GM18502 (cell line): ENCODE measurements around the gene PDCD10.

Experiments
- ATAC-seq: cut with Tn5 transposase; IDR thresholded peaks from one replicate; pipeline ENCODE4 v1.9.1; 2021; ENCODE audit warnings: mild to moderate bottlenecking; ENCODE audit not compliant: unreplicated experiment, poor library complexity

The PDCD10 gene

DNA sequence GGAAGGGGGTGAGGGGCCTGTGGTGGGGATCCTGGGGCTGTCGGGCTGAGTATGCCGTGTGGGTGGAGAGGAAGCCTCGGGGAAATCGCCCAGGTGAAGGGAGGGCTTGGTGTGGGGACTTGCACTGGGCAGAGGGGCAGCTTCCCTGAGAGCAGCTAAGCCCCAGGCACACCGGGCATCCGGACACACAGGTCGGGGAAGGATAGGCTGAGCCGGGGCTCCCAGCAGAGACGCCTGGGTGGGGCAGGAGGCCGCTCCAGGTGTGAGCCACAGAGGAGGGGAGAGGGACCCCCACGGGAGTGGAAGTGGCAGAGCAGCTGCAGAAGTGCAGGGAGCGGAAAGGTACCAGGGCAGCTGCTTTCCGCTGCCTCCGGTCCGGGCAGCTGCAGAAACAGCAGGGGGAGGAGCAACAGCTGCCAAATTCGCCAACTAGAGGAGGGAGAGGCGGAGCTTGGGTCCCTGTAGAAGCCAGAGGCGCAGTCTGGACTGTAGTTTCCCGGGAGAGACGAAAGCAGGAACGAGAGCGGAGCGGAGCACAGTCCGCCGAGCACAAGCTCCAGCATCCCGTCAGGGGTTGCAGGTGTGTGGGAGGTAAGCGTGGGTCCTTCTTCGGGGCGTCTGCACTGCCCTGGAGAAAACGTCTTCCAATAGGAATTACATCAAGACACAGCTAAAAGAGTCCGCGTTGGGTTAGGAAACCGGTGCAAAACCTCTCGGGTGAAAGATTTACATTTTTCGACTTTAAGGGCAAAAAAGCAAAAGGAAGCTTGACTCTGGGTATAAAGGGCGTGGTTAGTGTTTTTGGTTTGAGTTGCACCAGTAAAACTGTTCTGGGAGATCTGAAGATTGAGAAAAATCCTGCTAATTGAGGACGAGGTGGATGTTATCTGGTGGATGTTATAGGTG is 794 bp upstream of the PDCD10 start, which contains the start of gene SERPINI1:
TSS of gene SERPINI1 (plus strand) at position 489 of the 906 bp plus-strand sequence. CDS start 53,408 bp downstream, outside the sequence.
- ATAC-seq = peak; percentile 67

DNA sequence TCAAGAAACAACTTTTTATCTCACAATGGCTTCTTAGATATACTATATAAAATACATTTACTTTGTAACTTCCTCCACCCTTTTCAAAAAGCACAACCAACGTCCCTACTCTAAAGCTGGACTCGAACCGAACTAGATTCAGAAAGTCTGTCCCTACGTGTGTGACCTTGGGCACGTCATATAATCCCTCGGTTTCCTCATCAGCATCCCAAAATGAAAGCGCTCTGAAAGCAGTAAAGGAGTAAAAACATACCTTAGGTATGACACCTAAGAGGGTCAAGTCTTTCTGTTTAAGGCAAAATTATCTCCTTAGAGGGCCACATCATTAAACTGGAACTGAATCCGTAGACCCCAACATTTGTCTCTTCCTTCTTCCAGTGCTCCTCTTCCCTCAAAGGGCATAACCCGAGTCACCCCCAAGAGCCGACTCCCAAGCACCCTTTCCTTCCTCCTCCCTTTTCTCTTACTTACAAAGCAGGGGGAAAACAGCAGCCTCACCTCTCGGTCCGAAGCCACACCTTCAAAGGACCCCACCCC is 663 bp downstream of the PDCD10 start:
- ATAC-seq = no peak

DNA sequence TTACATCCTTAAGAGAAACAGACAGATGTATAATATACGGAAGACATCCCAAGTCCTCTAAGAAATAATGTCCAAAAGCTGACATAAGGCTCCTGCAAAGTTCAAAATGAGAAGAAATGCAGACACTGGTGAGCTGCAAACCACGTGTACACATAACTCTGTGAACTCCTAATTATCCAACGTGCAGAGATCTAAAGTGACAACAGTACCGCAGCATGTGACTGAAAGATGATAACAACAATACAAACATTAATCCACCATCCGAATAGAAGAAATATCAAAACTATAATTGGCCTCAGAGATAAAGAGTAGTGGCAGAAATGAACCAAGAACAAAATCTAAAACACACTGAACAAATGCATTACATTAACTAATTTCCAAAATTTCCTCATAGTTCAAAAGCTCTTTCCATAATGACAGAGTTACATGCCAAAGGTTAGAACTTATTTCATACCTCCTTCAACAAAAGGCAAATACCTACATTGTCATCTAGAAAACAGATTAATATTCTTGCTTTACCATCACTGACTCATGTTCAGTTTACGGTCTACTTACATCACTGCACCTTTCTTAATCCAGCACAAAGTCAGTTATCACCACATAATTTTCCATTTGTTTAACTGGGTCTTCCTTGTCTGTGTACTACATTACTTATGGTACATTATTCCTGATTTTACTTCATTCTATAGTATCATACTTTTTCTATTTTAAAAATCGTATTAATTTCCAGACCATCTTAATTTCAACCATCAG is 2.2 kb downstream of the PDCD10 start:
- no peak for ATAC-seq

DNA sequence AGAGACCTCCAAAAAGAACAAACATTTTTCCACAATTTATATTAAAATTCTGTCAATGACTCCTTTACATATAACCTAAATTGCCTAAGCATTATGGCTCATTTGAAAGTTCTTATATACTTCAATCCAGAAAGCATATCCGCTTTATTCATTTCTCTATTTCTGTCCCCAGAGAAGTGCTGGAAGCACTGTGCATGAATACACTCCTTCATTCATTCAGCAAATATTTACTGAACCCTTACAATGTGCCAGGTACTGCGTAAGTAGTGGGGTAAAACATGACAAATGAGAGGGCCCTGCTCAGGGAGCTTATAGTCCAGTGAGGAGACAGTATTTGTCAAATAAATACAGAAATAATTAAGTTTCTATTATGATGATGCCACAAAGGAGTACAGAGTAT is 3.3 kb downstream of the PDCD10 start:
- no peak for ATAC-seq

DNA sequence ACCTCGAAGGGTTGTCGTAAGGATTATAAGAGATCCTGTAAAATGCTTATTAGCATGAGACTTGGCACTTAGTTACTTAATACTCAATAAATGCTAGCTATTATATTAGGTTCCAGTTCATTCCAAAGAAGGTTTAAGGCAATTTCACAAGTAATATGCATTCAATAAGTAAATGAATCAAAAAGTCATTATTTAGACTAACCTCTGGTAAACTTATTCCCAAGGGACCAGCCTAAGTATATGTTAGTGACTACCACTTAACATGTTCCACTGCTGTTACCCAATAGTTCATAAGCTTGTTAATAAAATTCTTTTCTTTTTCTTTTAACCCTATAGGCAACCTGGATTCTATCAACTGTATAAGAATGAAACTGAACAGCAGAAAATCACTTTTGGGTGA is 5.1 kb downstream of the PDCD10 start:
- ATAC-seq = no peak

DNA sequence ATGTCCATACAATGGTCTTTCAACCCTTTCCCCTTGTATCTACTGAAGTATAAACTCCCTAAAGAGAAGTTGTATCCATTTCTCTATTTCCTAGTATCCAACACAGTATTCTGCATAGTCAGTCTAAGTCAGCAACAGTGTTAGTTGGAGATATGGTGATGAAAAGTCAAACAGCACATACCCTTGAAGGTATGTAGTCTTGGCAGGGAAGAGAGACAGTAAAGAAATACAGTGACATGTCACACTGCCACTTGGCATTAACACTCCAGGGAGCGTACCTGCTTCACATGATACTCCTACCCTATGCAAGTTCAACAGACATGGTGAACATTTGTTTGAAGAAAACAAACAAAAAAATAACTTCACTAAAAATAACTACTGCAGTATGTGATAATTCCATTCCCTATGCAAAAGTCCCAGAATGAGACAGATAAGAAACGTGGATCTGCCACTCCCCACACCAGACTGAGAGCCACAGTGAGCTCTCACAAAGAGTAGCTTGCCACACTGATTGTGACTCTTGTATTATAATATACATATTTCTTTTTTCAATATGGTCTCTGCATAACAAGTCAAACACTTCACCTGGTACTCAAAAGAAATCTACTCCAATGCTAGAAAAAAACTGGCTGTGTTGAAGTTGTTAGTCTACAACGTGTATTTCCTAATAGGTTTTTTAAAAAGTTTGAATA is 5.9 kb downstream of the PDCD10 start:
- ATAC-seq = no peak

DNA sequence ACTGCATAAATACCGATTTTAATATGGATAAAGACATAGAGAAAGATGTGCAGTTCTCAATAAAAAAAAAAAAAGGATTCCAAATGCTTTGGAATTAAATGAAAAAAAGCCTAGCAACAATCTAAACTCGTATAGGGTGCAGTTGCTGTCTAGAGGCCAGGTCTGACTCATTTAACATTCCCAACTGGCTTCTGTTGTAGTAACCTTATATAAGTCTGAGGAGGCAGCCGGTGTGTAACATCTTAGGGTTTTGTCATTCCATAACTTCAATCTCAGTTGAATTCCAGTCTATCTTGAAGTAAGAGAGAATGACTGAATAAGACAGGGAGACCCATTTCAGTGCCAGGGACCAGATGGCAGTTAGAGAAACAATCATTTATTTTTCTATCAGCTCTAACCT is 6.5 kb downstream of the PDCD10 start:
- no peak for ATAC-seq

DNA sequence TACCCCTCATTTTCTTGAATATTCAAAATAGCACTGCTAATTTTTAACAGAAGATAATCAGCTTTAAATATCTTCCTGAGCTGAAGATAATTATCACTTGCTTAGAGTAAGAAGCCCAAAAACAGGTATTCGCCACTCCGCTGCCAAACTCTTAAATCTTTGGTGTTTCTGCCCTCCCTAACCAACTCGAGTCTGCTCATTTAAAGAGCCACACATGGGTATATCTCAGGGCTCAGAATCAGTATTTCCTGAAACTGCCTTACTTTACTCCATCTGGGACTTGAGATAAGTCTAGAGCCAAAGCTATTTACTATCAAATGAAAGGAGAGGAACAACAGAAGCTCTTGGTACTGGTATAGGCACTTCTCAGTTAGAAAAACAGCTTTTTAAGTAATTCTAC is 10.8 kb downstream of the PDCD10 start:
- no peak for ATAC-seq

DNA sequence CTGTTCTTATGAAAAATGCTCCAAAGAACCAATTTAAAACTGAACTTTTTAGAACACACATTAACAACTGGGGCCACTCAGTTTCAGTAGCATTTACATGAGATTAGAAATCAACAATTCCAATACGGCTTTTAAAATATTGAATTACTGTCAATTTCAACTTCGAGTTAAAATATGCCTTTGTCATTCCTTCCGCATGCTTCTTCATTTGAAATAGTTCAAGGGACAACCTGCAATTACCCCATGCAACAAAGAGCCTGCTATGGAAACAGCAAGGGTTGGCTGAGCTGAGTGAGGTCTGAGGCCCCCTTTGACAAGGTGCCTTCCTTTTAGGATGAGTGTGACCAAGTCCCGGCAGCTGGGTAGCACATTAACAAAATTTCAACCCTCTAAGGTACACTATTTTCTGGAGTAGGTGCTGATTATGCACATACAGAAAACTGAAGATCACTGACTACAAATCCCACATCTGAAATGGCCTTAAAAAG is 11.6 kb downstream of the PDCD10 start:
- ATAC-seq = no peak

DNA sequence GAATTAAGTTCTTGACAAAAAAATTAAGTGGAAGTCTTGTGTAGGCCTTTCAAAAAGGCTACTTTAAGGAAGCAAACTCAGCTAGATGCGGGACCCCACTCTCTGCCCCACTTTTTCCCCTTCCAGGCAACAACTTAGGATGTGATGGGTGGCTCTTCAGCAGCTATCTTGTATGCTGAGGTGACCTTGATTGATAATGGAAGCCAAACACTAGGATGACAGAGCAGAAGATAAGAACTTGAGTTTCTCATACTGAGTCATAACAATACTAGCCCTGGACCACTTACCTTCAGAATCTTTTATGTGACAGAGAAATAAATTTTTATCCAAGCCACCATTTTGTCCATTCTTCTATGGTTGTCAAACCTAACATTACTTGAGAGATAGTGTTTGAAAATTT is 16.1 kb downstream of the PDCD10 start:
- ATAC-seq = peak; percentile 61

DNA sequence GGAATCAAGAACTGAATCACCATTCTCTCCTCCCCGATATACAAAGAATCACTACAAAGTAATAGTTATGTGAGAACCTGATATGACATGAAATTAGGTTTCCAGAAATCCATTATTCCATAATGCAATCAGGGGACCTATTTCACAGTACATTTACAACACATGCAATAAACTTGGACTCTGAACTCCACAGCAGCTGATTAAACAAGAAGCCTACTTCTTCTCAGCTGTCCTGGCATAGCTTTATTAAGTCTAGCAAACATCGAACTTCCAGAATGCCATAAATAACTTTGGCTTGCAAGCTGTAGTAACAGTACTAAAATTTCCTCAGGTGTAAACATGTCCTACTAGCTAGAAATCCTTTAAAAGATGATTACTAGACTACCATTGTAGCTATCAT is 17.8 kb downstream of the PDCD10 start:
- no peak for ATAC-seq

DNA sequence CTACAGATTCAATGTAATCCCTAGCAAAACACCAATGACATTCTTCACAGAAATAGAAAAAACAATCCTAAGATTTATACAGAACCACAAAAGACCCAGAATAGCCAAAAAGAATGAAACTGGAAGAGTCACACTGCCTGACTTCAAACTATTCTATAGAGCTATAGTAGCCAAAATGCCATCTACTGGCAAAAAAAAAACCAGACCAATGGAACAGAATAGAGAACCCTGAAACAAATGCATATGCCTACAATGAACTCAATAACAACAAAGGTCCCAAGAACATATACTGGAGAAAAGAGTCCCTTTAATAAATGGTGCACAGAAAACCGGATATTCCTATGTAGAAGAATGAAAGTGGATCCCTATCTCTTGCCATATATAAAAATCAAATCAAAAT is 19.8 kb downstream of the PDCD10 start:
- ATAC-seq = no peak

DNA sequence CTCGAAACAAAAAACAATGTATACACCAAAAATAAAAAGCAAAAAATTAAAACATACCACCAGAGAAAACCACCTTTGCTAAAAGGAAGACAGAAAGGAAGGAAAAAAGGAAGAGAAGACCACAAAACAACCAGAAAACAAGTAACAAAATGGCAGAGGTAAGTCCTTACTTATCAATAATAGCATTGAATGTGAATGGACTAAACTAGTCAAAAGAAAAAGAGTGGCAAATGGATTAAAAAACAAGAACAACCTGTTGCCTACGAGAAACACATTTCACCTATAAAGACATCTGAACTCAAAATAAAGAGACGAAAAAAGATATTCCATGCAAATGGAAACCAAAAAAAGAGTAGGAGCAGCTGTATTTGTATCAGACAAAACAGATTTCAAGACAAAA is 22.2 kb downstream of the PDCD10 start:
- no peak for ATAC-seq

DNA sequence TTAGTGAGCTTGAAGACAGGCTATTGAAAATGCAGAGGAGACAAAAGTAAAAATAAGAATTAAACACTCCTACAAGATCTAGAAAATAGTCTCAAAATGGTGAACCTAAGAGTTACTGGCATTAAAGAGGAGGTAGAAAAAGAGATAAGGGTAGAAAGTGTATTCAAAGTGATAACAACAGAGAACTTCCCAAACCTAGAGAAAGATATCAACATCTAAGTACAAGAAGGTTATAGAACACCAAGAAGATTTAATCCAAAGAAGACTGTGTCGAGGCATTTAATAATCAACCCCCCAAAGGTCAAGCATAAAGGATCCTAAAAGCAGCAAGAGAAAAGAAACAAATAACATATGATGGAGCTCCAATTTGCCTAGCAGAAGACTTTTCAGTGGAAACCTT is 23.3 kb downstream of the PDCD10 start:
- no peak for ATAC-seq

DNA sequence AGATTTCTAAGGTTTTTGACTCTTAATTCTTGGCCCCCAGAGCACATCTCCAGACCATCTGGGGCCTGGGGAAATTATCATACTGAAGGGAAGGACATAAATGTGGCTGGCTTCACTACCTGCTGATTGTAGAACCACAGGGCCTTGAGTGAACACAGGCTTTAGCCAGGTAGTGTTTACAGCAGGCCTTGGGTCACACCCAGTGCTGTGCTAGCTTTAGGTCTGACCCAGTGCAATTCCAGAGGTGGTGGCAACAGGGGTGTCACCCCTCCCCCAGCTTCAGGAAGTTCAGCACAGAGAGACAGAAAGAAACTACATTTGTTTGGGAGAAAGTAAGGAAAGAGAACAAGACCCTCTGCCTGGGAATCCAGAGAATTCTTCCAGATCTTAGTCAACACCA is 24.1 kb downstream of the PDCD10 start:
- ATAC-seq = no peak

DNA sequence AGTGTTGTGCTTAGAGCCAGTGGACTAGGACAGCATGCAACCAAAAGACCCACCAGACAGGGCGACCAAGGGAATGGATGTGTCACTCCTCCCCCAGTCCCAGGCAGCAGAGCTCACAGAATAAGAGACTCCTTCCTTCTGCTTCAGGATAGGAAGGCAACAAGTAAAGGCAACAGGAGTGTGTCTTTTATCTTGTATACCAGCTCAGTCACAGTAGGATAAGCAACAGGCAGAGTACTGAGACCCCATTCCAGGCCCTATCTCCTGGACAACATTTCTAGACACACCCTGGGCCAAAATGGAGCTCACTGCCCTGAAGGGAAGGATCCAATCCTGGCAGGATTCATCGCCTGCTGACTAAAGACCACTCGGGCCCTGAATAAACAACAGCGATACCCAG is 25.0 kb downstream of the PDCD10 start:
- ATAC-seq = no peak

DNA sequence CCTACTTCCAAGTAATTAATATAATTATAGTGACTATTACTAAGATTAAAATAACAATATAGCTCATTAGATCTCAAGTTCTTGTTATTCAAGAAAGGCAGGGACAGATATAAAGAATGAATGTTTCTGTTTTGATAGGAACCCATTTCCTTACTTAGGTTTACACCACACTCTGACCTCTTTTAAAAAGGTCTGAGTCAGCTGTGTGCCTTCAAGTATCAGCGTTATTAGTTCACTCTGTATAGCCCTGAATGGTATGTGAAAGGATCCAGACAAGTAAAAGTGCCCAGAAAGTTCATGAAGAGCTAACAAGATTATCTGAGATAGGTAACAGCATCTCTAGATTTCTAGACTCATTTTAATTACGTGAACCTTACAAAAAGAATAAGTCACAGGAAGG is 28.9 kb downstream of the PDCD10 start:
- no peak for ATAC-seq

DNA sequence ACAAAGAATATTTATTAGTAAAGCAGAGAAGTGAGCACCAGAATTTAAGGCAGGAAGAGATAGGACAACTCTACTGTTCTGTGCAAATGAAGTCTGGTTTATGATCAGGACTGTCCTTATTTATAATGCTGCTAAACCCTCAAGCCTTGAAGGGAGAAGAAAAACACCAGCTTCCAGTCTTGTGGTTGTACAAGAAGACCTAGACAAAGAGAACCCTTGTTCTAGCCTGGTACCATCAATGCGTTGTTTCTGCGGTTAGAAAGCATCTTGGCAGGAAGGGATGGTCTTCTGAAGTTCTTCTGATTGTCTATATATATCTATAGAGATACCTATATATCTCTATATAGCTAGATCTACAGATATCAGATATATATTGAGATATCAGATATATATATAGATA is 33.8 kb downstream of the PDCD10 start:
- no peak for ATAC-seq

DNA sequence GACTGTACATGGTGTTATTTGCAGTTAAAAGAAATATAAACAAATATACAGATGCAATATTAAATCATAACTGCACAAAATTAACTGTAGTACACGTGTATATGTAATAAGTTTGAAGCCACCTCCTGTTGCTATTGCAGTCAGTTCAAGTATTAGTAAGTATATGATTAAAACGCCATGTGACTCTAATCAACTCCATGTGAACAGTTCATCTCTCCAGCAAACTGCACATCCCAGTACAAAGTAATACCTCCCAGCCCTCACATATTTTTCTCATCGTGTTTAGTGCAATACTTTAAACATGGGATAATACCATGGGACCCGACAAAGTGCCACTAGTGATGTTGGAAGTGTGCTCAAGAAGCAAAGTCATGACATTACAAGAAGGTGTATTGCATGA is 34.6 kb downstream of the PDCD10 start:
- no peak for ATAC-seq

DNA sequence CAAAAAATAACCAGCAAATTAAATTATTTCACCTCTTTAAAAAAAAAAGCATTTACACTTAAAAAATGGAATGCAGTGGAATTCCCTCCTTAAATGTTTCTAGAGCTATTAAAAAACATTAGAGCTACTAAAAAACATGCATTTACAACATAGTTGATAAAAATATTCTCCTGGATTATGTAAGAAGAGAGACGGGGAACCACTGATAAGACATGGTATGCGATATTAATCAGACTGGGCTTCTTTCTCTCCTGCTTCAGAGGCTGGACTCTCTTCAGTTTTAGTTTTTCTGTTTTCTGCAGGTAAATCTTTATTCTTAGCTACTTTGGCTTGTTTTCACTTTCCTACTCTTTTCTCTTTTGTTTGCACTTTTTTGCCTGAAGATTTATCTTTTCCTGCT is 40.6 kb downstream of the PDCD10 start:
- ATAC-seq = no peak

DNA sequence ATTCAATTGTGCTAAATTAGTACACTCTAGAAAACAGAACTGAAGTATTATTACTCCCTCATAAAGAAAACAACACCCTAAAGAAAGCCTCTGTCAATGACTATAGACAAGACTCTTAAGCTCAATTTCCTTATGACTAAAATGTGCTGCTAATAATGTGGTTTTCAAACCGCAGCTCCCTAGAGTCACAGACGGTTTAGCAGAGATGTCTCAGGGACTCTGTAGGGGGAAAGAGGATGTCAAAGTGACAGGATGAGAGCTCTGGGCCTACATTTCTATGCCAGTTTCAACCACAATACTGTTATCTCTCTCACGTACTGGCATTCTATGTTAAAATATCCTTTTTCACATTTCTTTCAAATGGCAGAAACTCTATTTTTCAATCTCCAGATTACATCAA is 43.3 kb downstream of the PDCD10 start:
- peak; percentile 100 for ATAC-seq
